Pons (tissue), 1 donor: ENCODE data around the gene CSF3.

Experiments
- DNase-seq: peaks from one replicate; pipeline ENCODE4 v3.0.0-alpha.2; 2016; ENCODE audit warnings: low spot score

Gene CSF3

DNA sequence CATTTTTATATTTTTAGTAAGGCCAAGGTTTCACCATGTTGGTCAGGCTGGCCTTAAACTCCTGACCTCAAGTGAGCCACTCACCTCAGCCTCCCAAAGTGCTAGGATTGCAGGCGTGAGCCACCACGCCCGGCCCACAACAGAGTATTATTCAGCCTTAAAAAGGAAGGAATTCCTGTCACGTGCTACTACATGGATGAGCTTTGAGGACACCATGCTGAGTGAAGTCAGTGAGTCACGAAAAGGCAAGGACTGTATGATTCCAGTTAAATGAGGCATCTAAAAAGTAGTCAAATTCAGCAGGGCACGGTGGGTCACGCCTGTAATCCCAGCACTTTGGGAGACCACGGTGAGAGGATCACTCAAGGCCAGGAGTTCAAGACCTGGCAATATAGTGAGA lies 9.7 kb downstream of the CSF3 start:
- no peak for DNase-seq

DNA sequence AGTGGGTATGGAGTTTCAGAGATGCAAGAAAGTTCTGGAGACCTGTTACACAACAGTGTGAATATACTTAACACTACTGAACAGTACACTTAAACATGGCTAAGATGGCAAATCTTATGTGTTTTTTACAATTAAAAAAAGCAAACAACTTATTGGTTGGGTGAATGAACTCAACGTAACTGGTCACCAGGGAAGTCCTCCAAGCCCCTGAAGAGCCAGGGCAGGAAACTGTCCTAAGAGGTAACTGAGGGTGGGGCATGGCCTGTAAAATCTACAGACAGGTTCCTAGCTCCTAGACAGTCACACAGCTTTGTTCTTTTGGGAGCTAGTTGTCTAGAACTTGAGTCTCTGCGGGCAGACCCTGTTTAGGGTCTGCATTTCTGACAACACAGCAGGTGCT lies 10.3 kb downstream of the CSF3 start:
- no peak for DNase-seq

DNA sequence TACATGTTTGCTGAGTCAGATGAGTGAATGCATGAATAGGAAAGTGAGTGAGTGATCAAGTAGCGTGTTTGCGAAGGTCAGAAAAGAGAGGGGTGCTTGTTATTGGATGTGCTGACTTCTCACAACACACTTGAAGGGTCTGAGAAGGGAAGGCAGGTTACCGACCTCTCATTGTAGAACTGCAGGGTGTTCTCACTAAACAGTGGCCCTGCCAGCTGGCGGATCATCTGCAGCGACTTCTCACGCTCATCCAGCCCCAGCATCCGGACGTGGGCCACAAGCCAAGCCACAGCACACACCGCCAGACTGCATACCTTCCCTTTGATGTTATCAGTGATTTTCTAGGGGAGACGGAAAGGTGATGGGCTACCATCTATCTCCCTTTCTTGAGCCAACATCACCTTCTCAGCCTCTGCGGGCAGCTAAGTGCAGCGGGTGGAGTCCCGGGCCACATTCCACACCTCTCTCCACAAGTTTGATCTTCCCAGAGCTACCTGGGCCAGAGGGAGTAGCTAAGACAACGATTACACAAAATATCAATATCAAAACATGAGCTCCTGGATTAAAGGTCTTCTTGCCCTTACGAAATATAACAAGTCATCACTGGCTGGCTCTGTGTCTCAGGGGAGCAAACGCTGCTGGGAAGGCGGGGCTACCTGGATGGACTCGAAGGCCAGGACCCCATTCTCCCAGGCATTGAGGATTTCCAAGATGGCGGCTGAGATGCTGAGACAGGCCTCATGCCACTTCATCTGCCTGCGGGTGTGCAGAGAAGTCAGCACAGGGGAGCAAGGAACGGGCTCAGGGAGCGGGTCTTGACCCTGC lies 11.0 kb downstream of the CSF3 start:
- DNase-seq: no peak

DNA sequence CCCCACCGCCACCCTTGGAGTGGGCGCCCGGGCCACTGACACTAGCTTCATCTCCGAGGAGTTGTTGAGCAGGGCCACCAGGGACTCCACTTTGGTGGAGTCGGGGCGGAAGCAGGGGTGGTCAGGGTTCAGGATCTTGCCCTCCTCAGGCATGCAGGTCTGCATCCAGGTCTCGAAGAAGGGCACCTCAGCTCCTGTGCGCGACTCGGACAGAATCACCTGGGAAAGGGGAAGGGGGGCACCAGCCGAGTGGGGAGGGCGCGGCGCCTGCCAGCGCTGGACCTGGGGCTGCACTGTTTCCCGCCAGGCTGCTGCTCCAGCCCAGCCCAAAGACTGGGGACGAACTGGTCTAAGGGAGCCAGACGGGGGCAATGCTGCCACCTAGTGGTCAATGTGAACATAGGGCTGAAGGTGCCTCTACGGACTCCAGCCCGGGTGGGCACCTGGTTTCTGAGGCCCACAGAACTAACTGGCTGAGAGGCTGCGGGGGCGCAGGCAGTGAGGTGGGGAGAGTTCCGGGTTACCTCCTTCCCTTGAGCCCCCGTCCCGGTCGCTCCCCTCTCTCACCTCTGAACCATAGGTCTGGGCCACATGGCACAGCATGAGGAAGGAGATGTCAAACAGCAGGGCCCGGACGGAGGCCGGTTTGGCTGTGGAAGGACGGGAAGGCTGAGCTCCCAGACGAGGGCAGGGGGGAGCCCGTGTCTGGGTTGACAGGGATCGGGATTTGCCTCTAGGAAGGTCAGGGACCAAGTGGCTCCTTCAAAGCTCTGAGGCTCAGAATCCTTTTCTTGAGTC lies 11.8 kb downstream of the CSF3 start:
- DNase-seq: peak; percentile 61

DNA sequence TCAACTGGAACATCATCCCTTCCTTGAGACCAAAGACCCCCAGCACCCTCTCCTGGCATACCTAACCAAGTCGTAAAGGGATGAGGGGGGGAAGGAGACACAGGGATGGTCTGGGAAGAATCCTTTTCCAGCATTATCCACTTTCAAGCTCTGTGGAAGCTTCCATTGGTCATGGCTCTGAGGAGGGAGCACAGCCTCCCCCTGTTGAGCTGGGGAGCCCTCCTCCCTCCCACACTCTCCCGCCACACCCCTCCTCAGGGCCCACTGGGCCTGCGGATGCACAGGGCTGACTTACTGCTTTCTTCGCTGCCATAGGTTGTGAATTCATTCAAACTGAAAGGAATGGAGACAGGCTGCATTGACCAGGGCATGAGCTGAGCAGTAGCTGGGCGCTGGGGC lies 12.4 kb downstream of the CSF3 start:
- no peak for DNase-seq

DNA sequence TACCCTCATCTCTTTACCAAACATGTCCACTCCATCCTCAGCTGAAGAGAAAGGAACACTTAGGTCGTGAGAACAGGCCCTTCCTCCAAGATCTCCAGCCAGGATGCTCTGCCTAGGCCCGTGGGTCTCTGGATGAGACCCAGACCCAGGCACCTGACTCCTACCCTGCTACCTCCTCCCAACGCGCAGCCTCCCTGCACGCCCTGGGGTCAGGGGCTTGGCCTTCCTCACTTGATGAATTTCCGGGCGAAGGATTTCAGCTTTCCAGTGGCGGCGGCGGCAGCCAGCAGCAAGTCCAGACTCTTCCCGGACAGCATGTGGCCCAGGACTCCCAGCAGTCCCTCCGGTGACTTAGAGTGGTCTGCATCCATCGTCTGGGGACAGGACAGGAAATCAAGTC lies 13.4 kb downstream of the CSF3 start:
- no peak for DNase-seq

DNA sequence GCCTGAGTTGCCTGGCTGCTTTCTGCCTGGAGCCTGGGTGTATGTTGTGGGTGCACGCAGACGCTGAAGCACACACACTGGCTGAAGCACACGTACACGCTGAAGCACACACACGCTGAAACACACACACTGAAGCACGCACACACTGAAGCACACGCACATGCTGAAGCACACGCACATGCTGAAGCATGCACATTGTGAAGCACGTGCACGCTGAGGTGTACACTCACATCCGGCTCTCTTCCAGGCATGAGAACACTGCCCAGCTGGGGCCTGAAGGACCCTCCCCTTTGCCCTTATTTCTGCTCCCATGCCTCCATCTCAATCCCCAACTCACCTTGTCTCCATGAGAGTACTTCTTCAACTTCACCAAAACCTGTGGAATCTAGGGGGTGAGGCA lies 16.5 kb downstream of the CSF3 start:
- DNase-seq: no peak

DNA sequence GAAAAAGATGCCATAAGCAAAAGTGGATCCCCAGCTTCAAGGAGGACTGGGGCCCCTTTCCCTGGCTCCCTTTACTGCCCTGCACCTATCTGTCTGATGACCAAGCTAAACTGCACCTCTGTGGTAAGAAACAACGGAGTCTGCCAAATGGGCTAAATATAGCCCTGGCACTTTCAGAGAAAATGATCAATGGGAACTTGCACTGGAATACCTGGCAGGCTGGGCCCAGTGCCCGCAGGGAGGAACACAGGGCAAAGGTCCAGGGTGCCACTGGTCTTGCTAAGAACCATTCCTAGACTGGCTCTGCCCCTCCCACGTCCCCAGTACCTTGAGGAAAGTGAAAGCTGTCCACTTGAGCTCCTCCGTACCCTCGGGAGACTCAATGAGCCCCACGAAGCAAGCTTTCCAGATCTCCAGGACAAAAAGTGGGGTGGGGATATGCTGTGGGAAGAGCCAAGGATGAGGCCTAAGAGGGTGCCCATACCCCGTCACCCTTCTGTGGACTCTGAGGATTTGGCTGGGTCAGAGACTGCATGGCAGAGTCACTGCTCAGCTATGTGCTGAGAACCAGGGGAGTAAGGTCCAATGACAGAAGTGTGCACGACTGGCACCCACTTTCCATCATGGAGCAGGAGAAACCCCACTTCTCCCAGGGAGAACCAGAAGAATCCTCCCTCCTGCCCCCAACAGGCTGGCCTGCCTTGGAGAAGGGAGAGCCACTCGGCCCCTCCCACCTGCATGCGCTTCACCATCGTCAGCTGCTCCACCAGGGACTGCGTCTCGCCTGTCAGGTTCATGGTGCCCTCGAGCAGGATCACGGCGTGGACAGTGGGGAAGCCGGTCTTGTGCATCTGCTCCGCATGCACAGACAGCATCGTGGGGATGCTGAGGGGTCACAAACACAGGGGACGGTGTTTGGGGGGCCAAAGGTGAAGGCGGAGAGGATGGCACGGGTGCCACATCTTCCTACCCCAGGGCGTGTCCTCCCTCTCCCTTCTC lies 17.4 kb downstream of the CSF3 start:
- DNase-seq: no peak

DNA sequence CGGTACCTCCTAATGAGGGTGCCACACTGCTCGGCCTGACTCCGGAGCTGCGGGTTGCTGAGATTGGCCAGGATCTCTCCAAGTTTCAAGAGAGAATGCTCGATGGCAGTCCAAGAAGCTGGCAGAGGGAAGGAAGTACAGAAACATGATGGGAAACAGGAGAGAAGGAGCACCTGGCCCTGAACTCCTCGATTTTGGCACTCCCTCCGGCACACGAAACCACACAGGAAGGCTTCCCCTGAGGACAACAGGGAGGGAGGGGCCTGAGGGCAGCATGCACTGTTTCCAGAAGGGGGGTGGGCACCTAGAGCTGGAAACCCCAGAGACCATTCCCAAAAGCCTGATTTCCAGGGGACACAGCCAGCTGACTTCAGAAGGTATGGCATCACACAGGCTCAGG lies 18.1 kb downstream of the CSF3 start:
- no peak for DNase-seq

DNA sequence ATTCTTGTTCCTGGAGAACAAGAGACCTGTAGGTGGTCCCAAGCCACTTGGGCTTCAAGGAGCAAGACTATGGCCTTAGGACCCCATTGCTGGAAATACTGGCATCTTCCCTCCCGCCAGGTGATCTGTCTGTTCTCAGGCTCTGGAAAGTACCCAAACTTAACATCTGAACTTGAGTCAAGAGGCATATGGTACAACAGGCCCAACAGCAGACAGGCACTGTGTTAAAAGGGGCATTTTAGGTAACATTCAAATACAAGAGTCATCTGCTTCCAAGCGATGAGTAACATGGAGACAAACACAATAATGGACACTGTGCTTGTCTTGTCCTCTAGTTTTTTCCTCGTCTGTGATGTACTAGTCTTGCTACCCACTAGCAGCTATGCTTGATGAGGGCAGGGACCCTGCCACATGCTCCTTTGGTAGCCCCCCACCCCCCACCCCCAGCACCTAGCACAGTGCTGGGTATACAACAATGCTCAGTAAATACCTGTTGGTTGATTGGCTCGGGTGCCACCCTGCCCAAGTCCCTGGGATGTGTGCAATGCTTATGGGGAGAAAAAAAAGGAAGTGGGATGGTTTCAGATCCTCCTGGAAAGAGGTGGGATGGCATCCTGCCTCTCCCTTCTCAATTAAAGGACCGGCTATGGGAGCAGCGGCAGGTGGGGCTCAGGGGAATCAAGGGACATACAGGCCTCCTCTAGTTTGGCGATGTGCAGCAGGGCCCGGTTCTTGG lies 19.4 kb downstream of the CSF3 start:
- DNase-seq: no peak

DNA sequence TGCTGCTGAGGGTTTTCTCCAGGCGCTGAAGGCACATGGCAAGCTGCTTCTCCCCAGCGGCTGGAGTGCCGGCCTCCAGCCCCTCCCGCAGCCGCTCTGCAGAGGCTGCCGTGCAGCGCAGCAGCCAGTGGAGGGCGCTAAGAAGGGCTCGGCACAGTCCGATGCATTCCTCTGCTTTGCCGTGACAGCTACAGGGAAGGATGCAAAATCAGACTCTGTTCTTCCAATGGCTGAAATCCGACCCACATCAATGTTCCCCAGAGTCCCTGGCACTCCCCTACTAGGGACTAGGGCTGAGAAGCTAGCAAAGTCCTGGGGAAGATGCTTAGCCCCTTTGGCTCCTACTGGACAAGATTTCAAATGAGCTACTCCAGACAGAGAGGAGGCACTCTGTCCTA lies 19.9 kb downstream of the CSF3 start:
- DNase-seq: peak; percentile 14

DNA sequence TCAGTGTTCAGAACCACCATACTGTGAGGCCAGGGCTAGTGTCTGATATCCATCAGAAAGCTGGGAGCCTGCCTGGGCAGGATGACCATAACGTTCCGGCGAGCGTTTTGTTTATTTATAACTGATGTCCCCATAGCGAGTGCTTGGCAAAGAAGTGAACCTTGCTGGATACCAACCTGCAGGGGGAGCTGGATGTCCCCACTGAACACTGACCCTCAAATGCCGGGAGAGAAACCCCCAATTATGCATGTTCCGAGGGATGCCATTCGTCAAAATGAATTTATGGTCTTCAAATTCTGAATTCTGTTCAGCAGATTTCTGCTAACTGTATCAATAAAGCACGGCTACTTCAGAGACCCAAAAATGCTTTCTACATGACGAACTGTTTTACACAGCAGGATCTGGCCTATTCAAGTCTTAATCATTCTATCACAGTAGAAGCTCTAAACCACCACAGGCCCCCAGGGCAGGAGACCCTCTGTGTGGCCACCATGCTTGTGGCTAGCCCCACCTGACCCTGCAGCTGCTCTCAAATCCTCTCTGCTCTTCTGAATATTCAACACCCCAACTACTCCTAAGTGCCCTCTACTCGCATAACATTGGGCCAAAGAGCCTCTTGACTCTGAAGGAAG lies 23.8 kb downstream of the CSF3 start:
- DNase-seq: peak; percentile 37

DNA sequence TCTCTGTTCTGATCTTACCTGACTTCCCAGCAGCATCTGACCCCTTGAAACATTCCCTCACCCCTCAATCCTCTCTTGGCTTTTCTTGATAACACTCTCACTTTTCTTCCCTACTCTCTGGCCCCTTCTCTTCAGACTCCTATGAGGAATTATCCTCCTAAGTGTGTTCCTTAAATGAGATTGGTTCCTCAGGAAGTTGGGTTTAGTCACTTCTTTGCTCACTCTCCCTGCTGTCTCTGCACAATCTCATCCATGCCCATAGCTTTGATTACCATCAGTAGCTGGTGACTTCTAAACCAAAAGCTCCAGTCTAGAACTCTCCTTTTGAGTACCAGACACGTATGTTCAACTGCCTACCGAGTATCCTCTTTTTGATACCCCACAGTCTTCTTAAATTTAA lies 26.0 kb downstream of the CSF3 start:
- no peak for DNase-seq

DNA sequence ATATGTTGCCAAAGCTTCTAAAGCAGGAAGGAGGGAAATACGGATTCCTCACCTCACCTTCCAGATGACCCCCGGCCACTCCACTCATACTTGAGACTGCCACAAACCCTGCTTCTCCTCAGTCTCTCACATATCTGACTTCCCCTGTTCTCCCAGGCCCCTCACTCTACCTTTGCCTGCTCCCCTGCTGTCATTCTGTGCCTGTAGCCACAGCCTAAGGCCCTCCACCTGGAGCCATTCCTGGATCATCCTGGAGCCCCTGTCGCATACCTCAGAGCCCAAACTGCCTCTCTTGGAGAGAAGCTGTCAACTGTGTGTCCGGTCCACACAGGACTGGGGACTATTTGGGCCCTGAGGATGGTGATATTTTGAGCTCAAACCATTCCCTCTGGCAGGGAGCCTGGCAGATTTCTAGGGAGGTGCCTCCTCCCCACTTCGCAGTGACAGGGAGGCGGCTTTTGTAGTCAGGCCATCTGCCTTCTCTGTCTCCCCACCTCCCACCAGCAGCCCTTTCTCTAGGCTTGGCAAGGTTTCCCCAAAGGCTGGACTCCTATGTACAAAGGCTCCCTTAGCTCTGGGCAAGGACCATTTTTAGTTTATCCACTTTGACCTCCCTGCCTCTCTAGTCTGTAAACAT lies 41.3 kb downstream of the CSF3 start:
- no peak for DNase-seq

DNA sequence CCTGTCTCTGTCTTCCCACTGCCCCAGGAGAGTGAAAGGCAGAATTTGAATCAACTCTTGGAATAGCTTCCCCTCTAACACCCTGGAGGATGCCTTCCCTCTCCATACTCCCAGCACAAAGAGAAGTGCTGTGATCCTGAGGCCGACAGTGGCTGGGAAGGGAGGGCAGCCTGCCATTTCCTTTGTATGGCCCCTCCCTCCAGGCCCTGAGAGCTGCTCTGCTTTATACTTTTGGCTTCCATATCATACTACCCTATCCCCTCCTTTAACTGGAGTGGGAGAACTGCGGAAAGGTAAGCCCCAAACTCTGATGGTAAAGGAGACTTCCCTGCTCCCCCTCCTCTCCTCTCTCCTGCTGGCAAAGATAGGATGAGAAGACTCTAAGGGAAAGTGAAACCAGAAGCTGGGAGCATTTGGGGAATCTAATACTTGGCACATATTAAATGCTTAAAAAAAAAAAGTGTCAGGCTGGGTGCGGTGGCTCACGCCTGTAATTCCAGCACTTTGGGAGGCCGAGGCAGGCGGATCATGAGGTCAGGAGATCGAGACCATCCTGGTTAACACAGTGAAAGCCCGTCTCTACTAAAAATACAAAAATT lies 43.0 kb downstream of the CSF3 start:
- DNase-seq: no peak

DNA sequence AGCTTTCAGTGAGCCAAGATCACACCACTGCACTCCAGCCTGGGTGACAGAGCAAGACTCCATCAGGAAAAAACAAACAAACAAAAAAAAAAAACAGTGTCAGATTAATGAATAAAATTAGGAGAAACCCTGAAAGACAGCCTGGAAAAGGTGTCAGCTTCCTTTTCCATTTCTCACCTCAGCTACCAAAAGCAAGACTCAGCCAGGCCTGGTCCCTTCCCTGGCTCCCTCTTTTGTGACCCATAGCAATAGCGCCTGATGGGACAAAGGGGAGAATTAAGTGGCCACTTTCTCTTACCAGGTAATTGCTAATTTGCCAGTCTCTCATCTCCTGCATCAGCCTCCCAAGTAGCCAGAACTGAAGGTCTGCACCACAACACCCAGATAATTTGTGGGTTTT lies 43.6 kb downstream of the CSF3 start:
- no peak for DNase-seq

DNA sequence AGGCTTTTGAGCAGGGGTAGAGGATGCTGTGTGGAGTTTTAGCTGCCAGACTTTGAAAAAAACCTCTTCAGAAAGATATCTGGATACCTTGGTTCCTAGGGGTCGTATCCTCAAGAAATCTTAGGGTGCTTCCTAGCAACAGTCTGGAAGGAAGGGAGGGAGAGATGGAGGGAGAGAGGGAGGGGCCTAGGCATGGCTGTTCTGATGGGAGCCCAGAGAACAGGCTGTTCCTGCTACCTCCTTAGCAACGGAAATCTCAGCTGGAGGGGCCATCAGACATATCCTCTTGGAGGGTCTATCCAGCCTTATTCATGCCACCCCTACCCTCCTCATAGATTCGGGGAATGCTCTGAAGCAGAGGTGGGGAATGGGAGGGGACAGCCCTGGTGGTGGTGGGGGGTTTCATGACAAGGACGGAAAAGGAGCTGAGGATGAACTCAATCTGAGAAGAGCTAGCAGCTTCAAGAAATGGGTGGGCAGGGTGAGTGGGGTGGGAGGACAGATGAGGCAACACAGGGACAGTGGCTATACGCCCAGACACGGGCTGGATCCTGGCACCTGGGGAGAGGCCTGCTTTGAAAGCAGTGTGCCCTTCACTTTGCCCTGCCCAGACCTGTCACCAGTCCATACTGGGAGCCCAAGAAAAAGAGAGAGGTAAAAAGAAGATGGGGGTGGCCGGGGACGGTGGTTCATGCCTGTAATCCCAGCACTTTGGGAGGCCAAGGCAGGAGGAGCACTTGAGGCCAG lies 44.7 kb downstream of the CSF3 start:
- DNase-seq: no peak

DNA sequence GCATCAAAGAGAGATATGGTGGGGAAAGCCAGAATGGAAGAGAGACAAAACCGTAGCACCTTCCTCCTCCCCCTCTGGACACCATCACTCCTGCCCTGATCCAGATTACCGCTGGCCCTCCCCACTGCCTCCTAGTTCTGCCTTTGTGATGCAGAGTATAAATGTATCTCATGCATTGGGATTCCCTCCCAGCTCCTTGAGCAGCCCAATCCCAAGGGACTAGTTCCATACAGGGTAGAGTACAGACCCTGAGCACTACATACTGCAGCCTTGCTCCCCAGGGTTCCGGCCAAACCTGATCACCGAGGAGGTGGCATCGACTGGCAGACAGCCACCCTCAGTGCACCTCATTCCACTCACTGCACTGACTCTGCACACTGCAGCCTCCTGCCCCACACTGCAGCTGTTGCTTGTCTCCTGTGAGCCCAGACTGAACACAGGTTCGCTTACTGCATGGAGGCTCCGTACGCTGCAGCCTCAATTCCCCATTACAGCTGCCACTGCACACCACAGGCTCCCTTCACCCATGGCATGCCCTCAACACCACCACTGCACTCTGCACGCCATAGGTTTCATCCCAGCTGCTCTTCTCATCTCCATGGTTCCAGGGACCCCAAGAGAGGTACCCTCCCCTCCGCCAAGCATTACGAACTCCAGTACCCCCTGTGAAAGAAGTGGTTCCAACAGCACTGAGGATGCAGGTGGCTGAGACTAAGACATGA lies 45.8 kb downstream of the CSF3 start:
- no peak for DNase-seq

DNA sequence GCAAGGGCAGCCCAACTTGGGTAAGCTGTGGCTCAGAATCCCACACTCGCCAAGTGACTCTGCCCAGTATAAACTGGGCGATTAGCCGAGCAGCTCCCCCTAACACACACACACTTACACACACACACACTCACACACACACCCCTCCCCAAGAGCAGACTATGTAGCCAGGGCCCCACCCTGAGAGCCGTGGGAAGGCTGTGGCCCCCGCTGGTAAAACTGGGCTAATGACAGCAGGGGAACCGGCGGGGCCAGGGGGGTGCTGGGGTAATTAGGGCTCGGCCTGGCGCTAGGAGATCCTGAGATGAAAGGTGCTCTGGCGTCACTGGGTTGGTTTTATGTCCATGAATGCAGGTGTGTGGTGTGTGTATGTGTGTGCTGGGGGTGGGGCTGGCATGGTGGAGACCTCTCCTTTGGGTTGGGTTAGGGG lies 46.4 kb downstream of the CSF3 start:
- DNase-seq: no peak
